Testis (tissue), 3 donors: ENCODE measurements around the gene SARM1. TPM values are rescaled to one million over a fixed set of nuclear protein-coding genes. Genes with fewer than 3 reads are reported as not detected.

Experiments used
- DNase-seq: peaks from one replicate; pipeline ENCODE4 v3.0.0-alpha.2; 2019
- H3K27ac ChIP-seq, 2 donors: fragments of 200-600 bp; sonication (generic); one replicate each; pipeline ENCODE4 v1.5.1; 2019
- H3K27me3 ChIP-seq: fragments of 200-600 bp; sonication (generic); one replicate; pipeline ENCODE4 v1.5.1; 2019
- H3K36me3 ChIP-seq: fragments of 200-600 bp; sonication (generic); one replicate; pipeline ENCODE4 v1.5.1; 2017; ENCODE audit warnings: low read depth; ENCODE audit errors: missing control alignments
- H3K4me1 ChIP-seq: fragments of 200-600 bp; sonication (generic); one replicate; pipeline ENCODE4 v1.5.1; 2019
- H3K4me3 ChIP-seq, 2 donors: fragments of 200-600 bp; sonication (generic); one replicate each; pipeline ENCODE4 v1.5.1; 2017 to 2019
- H3K9me3 ChIP-seq: fragments of 200-600 bp; sonication (generic); one replicate; pipeline ENCODE4 v1.5.1; 2017
- CTCF ChIP-seq, 3 experiments: fragments of 450-650 bp in 2 of 3; fragments of 200-600 bp in 1 of 3; sonication (generic) in 1 of 3; IDR thresholded peaks; one replicate each; pipeline ENCODE4 v1.5.1; 2016 to 2019; ENCODE audit warnings: antibody characterized with exemption in 3 of 3, mild to moderate bottlenecking in 2 of 3, moderate library complexity in 1 of 3
- POLR2A ChIP-seq: fragments of 450-650 bp; IDR thresholded peaks from one replicate; pipeline ENCODE4 v1.6.1; 2017; ENCODE audit warnings: antibody characterized with exemption, mild to moderate bottlenecking, moderate library complexity
- WGBS, 2 donors: methylation state at CpG; one replicate each; pipeline ENCODE4 v1.1.5; 2018; 5-methylcytosine and 5-hydroxymethylcytosine counted together
- intact Hi-C: fragments of 100-400 bp; cut with DNase I; formaldehyde crosslinking; loops from one replicate; pipeline ENCODE4 v1.15.1; 2023; ENCODE audit warnings: low total_unique reads
- polyA plus RNA-seq: library from polyadenylated mRNA; stranded (reverse); fragments of 350-450 nt; fragmentation: Illumina TruSeq; extraction: RNeasy Lipid Tissue Mini Kit (QIAGEN cat#74804); gene quantifications from one replicate; pipeline ENCODE4 v1.2.3, GENCODE V29; 2014; ENCODE audit warnings: low read depth, low replicate concordance; ENCODE audit not compliant: insufficient read depth
- total RNA-seq, 2 donors: library from RNA; depleted of rRNA; stranded (reverse); fragments of >200 nt; gene quantifications; one replicate each; pipeline ENCODE4 v1.2.3, GENCODE V29; 2016

Gene SARM1
- total and polyA plus RNA-seq, 3 donors from 2014 or later, result 6.6 to 19.9 (median 18.6) TPM

GRCh38 chr17:28326114-28326513 is 45.4 kb upstream of the SARM1 start:
- intact Hi-C loops, result no loop called here
- H3K4me1 ChIP-seq, result no peaks in the 10 kb centered on the region
- no peak overlapping the region for H3K27ac ChIP-seq
- H3K36me3 ChIP-seq, result no peaks in the 10 kb centered on the region
- no peaks in the 10 kb centered on the region for H3K27me3 ChIP-seq
- H3K9me3 ChIP-seq, result no peaks in the 10 kb centered on the region
- TF ChIP-seq CTCF (IDR thresholded peaks at IDR 0.05) (no peak), POLR2A (no peak)
- H3K4me3 ChIP-seq, result no peak overlapping the region
- DNase-seq, result peak; percentile 12
- 80 to 81% methylated on average over 7 of the region's 7 CpGs for WGBS, 2 donors

- H3K27ac ChIP-seq, result no peak overlapping the region
- H3K27me3 ChIP-seq, result no peaks in the 10 kb centered on the region
- intact Hi-C loops, result no loop called here
- WGBS, 2 donors, result 86 to 87% methylated on average over 9 of the region's 9 CpGs
- no peaks in the 10 kb centered on the region for H3K4me1 ChIP-seq
- peak; percentile 9 for DNase-seq
- H3K36me3 ChIP-seq, result no peaks in the 10 kb centered on the region
- no peaks in the 10 kb centered on the region for H3K9me3 ChIP-seq
- H3K4me3 ChIP-seq, result no peak overlapping the region
- TF ChIP-seq CTCF (IDR thresholded peaks at IDR 0.05) (no peak), POLR2A (no peak)
Measured at GRCh38 chr17:28327031-28327607, 44.4 kb upstream of the SARM1 start.

GRCh38 chr17:28327709-28328108 is 43.8 kb upstream of the SARM1 start:
- intact Hi-C loops, result no loop called here
- H3K27ac ChIP-seq, result no peak overlapping the region
- no peak overlapping the region for H3K4me3 ChIP-seq
- no peaks in the 10 kb centered on the region for H3K4me1 ChIP-seq
- peak; percentile 2 for DNase-seq
- no peaks in the 10 kb centered on the region for H3K36me3 ChIP-seq
- WGBS, 2 donors, result 62 to 78% methylated on average over 3 of the region's 3 CpGs
- H3K9me3 ChIP-seq, result no peaks in the 10 kb centered on the region
- H3K27me3 ChIP-seq, result no peaks in the 10 kb centered on the region
- no peak for TF ChIP-seq CTCF (IDR thresholded peaks at IDR 0.05)
- no peak for TF ChIP-seq POLR2A

- Histone ChIP-seq H3K4me1 (no peaks in the 10 kb centered on the region), H3K27me3 (no peaks in the 10 kb centered on the region), H3K9me3 (no peaks in the 10 kb centered on the region), H3K36me3 (no peaks in the 10 kb centered on the region), H3K4me3 (no peak overlapping the region), H3K27ac (no peak overlapping the region)
- intact Hi-C loops, result no loop called here
- no peak for DNase-seq
- WGBS, 2 donors, result 65 to 66% methylated on average over 4 of the region's 4 CpGs
- TF ChIP-seq POLR2A (no peak), CTCF (IDR thresholded peaks at IDR 0.05) (no peak)
Measured at GRCh38 chr17:28328325-28328724, 43.2 kb upstream of the SARM1 start.

- no peak overlapping the region for H3K4me3 ChIP-seq
- intact Hi-C loops, result no loop called here
- no peaks in the 10 kb centered on the region for H3K9me3 ChIP-seq
- H3K27me3 ChIP-seq, result no peaks in the 10 kb centered on the region
- TF ChIP-seq POLR2A, result no peak
- no peak for TF ChIP-seq CTCF (IDR thresholded peaks at IDR 0.05)
- DNase-seq, result peak; percentile 11
- H3K36me3 ChIP-seq, result no peaks in the 10 kb centered on the region
- no peak overlapping the region for H3K27ac ChIP-seq
- H3K4me1 ChIP-seq, result peaks cover 12% of the 10 kb centered on the region
- 89 to 92% methylated on average over 1 to 5 of the region's 5 CpGs for WGBS, 2 donors
Measured at GRCh38 chr17:28330671-28331070, 40.8 kb upstream of the SARM1 start.
